Erythroblast (primary cell): ENCODE results near the gene RAD51B.

Experiments used
- DNase-seq, 2 experiments: peaks; one replicate each; lab custom pipeline; 2025; lab: John Stamatoyannopoulos, UW
- GATA1 ChIP-seq: IDR thresholded peaks from 2 replicates; pipeline ENCODE4 v1.6.1; 2011; ENCODE audit warnings: low read depth, mild to moderate bottlenecking, control low read depth, low read length, moderate library complexity
- POLR2A ChIP-seq: IDR thresholded peaks from 2 replicates; pipeline ENCODE4 v1.6.1; 2011; ENCODE audit warnings: mild to moderate bottlenecking, low read length

RAD51B gene

DNA sequence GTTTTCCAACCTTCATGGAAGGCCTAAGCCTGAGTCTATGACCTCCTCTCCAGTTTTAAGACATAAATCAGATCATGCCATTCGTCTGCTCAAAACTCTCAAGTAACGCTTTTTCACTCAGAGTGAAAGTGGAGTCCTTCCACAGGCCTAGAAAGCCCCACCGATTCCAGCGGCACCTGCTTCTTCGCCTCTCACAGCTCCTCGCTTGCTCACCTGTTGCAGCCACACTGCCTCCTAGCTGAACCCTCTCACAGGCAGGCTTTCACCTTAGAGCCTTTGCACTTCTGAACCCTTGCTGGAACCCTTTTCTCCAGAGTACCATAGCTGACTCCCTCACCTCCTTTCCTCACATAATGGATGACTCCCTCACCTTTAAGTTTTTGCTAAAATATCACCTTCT lies 672.2 kb downstream of the RAD51B start:
- DNase-seq: no peak
- no peak for TF ChIP-seq GATA1
- no peak for TF ChIP-seq POLR2A

DNA sequence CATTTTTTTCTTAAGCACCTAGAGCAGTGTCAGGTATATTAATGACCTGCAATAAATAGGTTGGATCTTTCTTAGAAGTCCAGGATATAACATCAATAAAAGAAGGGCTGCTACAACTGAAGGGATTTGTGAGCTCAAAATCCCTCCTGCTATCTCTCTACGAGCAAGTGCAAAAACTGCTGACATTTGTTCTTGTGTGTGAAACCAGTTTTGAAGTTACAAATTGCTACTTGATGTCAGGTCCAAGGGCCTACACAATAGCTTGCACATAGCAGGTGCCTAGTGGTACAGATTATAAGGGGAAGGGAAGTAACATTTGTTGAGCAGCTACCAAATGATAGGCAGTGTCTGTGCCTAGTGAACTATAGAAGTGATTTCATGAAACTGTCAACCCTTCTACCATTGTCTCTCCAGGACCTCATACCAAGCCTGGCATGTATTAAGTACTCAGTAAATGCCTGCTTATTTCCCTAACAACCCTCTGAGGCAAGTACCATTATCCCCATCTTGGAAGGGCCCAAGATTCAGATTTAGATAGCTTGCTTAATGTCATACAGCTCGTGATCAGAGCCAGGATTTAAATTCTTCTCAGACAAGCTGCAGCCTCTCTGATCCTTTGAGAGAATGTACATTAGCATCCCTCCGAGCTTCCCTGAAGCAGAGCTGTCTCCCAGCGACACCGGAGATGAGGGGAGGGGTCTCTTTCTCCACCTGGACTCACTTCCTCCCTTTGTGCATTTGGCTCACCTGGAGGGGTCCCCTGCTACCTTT lies 673.0 kb downstream of the RAD51B start:
- TF ChIP-seq GATA1 (no peak), POLR2A (no peak)
- DNase-seq: no peak

DNA sequence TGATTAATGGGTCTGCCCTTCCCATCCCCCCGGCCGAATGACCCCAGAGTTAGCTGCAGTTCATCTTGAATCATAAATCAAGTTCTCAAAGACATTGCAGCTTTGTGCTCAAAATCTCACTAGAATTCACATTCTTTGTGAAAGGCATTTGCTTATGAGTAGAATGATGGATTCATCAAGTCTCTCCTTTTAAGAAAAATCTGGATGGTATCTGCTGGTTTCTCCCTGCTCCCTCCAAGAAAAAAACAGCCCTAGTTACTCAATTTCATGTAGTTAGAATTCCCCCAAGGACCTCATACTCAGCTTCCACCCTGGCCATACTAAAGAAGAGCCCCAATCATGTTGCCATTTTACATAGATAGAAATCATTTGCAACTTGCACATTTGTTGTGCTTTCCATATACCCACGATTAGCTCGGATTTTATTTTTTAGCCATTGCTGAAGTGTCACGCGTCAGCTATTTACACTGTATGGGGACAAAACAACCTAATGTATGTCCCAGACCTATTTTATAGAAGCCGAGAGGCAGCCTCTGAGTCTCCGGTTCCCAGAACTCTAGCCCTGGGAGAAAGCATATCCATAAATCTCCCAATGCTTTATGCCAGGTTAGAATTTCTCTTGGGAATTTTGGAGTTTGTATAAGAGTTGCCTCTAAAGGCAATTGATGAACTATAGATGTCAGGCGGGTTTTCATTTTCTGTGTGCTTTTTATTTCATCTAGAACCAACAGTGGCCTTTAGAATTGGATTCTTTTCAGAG lies 673.8 kb downstream of the RAD51B start:
- no peak for DNase-seq
- no peak for TF ChIP-seq POLR2A
- TF ChIP-seq GATA1: no peak

DNA sequence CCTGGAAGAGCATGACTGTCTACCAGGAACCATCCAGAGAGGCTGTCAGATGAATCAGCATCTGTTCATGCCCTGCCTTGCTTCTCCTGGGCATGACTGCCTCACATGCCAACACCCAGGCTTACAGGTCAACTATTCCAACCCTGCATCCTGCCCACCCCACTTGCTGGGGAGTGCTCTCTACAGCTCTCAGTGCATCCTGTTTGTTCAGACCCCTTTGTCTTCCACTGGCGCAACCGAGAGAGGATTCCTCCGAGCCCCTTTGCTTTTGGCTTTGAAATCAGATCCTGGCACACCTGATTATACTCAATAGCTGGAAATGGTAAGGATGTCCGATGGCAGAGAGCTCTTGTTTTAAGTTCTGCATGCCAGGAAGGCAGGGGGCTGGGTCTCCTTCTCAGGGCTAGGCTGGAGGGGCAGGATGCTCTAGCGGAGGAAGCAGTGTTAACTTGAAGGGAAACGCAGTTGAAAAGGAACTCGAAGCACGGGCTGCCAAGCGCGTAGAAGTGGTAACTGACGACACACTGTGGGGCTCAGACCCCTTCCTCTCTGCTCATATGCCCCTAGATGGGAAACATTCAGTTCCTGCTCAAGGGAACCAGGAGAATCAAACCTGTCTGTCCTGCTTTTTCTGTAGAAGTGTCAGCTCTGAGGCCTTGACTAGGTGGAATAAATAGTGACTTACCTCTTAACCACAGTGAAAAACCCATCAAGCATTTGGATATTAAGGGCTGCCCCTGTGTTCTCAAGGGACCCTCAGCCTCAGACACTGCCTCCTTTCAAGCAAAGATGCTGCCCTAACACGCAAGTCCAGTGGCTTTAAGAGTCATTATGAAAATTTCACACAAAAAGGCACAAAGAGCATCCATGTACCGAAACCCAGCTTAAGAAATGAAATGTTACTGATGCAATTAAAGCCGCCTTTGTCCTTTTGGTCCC lies 675.8 kb downstream of the RAD51B start:
- TF ChIP-seq GATA1: no peak
- no peak for TF ChIP-seq POLR2A
- DNase-seq: no peak

DNA sequence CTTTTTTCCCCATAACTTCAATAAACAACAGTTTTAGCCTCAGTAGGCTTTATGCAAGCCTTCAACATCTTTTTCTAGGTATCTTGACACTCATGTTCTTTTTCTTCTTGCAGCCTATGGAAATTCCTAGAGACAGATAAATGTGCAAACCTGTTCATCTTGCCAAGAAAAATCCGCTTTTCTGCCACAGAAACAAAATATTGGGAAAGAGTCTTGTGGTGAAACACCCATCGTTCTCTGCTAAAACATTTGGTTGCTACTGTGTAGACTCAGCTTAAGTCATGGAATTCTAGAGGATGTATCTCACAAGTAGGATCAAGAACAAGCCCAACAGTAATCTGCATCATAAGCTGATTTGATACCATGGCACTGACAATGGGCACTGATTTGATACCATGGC lies 677.4 kb downstream of the RAD51B start:
- no peak for DNase-seq
- TF ChIP-seq GATA1: no peak
- no peak for TF ChIP-seq POLR2A

DNA sequence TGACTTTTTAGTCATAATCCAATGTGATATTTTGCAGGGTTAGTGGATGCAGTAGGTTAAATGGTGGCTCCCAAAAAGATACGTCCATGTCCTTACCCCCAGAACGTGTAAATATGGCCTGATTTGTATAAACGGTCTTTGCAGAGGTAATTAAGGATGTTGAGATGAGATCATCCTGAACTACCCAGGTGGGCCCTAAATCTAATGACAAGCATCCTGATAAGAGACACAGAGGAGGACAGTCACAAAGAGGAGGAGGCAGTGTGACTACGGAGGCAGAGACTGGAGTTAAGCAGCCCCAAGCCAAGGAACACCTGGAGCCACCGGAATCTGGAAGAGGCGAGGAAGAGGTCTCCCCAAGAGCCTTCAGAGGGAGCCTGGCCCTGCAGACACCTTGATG lies 679.9 kb downstream of the RAD51B start:
- no peak for DNase-seq
- TF ChIP-seq GATA1: no peak
- TF ChIP-seq POLR2A: no peak

DNA sequence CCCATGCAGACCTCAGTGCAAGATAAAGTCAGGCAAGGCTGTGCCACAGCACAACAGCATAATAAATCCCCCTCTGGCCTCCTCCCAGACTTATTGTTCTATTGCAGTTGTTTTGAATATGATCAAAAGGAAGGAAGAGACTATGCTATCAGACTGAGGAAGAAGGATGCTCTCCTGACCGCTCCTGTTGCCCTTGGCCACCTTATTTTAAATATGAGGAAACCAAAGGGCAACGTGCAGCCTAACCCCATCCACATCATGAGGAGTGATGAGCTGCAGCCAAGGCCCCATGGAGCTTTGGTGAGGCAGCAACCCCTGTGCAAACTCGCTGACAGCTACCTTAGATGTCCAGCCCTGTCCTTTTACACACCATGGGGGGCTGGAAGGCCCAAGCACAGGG lies 681.6 kb downstream of the RAD51B start:
- TF ChIP-seq GATA1: no peak
- TF ChIP-seq POLR2A: no peak
- DNase-seq: no peak

DNA sequence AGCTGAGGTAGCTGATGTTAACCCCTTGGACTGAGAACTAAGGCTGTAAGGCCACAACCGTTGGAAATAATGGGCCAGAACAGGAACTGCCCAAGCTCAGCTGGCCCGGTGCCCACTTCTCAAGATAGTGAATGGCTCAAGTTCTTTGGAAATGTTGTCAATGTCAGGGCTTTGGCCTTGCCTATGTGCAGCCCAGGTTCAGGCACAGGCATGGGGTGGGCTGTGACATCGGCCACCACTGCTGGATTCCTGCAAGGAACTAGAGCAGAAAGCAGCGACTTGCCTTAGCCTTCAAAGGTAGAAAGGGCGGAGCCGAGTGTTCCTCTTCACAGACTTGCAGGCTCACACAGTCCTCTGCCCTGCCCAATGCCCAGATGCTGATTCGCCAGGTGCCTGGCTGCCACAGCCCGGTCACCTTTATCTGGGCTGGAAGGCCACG lies 682.1 kb downstream of the RAD51B start:
- peak in 1 of 2 experiments; percentile 4 for DNase-seq
- no peak for TF ChIP-seq POLR2A
- TF ChIP-seq GATA1: no peak

DNA sequence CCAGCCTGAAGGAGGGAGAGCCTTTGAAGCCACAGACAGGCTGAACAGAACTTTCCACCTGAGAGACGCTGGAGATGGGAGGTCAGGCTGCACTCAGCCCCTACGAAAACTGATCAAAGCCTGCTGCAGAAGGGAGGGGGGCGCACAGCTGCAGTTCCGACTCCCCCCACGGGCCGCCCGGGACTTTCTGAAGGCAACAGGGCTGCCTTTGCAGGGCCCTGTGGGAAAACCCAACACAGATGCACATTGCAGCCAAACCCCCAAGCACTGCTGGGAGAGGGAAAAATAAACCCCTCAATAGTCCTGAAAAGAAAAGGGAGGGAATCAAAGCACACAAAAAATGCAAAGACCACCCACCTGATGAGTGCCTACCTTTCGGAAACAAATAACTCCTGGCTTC lies 682.7 kb downstream of the RAD51B start:
- DNase-seq: no peak
- TF ChIP-seq POLR2A (no peak), GATA1 (no peak)

DNA sequence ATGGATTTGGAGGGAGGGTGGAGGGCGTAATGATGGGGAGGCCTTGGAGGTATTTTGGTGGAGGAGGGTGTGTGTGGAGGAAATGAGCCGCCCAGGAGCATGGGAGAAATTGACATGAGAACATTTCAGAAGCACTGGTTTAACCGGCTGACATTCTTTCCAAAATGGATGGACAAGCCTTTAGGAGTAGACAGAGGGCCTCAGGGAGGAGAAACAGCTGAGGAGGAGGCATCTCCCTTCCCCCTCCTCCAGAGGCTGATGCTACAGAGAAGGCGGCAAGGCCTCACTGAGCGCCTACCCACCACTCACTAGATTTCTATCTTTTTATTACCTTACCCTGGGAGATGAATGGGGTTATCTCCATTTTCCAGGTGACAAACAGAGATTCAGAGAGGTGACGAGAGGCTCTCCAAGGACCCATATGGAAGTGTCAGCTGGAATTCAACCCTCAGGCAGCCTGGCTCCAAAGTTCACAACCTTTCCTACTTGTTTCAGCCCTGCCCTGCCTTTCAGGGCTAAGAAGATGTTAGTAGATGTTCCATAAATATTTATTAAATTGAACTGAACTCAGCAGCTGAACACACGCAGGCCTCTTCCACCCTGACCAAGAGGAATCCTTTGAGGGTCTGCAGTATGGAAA lies 683.7 kb downstream of the RAD51B start:
- TF ChIP-seq GATA1: no peak
- no peak for TF ChIP-seq POLR2A
- DNase-seq: no peak

DNA sequence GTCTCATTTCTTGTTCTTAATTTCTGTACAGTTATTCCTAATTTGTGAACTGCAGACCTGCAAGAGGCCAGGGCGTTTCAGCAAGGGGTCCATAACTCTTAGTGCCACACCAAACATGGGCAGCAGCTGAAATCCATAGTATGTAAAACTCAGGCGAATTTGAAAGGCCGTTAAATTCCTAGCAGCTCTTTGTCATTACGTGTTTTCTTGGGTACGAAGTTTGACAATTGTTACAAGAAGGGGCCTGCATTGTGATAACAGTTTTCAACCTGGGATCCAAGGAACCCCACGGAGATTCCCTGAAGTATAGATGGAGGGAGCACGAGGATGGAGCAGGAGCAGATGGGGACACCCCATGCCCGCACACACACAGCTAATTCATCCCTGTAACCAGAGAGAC lies 685.3 kb downstream of the RAD51B start:
- DNase-seq: no peak
- TF ChIP-seq POLR2A: no peak

DNA sequence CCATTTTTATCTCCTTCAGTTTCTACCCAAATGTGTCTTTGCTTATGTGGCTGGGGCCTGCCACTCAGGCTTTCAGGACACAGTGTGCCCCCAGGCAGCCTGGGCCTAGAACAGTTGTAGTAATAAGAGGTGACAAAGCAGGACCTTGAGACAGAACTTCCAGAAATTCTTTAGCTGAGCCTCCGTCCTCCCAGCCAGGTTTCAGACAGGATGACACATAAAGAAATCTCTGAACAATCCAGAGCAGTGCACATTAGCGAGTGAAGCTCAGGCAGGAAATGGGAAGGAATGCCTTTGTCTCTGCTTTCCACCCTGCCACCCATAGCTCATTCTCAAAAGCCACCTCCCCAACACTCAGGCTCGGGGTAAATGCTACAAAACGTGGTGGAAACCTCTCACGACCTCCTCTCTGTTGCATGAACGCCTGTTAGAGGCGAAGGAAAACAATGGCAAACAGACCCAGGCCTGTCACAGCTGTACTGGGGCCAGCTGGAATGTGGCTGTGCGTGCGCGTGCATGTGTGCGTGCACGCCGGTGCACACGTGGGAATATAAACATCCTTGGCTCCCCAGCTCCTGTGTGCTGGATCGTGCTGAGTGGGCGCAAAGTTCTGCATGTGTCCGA lies 686.6 kb downstream of the RAD51B start:
- no peak for DNase-seq
- TF ChIP-seq GATA1 (no peak), POLR2A (no peak)
